ENCODE data around the gene SEMA4B. TPM values are rescaled to one million over a fixed set of nuclear protein-coding genes. Genes with fewer than 3 reads are reported as not detected.

Gene SEMA4B
- total and polyA plus RNA-seq, 7 donors: 1.4 to 10.8 (median 4.4) TPM

DNA sequence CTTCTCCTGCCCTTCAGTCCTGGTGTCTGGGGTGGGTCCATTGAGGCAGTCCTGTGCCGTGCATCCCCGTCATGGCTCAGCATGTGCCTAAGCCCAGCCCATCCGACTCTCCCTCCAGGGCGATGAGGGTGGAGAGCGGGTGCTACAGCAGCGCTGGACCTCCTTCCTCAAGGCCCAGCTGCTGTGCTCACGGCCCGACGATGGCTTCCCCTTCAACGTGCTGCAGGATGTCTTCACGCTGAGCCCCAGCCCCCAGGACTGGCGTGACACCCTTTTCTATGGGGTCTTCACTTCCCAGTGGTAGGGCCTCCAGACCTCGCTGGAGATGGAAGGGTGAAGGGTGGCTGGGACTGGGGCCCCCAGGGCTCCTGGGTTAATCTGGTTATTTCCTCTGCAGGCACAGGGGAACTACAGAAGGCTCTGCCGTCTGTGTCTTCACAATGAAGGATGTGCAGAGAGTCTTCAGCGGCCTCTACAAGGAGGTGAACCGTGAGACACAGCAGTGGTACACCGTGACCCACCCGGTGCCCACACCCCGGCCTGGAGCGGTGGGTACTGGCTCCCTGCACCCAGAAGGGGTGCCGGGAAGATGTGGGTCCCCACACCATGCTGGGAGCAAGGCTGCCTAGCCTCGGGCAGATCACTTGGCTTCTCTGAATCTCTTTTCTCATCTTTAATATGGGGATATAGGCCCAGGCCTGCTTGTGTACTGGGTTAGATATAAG, 22.5 kb downstream of the SEMA4B start:
- intact Hi-C loops (cut with DNase I): loop anchor here (5.0 to 10.0 kb wide), 3 partner anchors 36 to 479 kb away; no protein-coding TSS in a partner anchor

DNA sequence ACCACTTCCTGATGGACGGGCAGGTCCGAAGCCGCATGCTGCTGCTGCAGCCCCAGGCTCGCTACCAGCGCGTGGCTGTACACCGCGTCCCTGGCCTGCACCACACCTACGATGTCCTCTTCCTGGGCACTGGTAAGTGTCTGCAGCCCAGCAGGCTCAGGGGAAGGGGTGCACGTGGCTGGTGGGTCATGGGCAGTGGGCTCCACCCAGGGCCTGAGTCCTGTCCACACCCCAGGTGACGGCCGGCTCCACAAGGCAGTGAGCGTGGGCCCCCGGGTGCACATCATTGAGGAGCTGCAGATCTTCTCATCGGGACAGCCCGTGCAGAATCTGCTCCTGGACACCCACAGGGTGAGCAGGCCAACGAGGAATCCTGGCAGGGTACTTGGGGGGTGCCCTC, 23.9 kb downstream of the SEMA4B start:
- Histone ChIP-seq H3K27me3 (ENCODE audit: insufficient read depth in 3 of 3, low read length in 2 of 3) (no peaks in the 10 kb centered on the region), H3K36me3 (ENCODE audit: insufficient read depth in 1 of 2, low read depth in 1 of 2) (peaks cover 0 to 68% of the 10 kb centered on the region in 2 donors), H3K4me3 (no peak overlapping the region), H3K4me1 (peaks cover 10% of the 10 kb centered on the region), H3K9me3 (no peaks in the 10 kb centered on the region), H3K27ac (no peak overlapping the region)
- no peak for DNase-seq
- TF ChIP-seq, protein P1, sequence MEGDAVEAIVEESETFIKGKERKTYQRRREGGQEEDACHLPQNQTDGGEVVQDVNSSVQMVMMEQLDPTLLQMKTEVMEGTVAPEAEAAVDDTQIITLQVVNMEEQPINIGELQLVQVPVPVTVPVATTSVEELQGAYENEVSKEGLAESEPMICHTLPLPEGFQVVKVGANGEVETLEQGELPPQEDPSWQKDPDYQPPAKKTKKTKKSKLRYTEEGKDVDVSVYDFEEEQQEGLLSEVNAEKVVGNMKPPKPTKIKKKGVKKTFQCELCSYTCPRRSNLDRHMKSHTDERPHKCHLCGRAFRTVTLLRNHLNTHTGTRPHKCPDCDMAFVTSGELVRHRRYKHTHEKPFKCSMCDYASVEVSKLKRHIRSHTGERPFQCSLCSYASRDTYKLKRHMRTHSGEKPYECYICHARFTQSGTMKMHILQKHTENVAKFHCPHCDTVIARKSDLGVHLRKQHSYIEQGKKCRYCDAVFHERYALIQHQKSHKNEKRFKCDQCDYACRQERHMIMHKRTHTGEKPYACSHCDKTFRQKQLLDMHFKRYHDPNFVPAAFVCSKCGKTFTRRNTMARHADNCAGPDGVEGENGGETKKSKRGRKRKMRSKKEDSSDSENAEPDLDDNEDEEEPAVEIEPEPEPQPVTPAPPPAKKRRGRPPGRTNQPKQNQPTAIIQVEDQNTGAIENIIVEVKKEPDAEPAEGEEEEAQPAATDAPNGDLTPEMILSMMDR (IDR thresholded peaks at IDR 0.05): no peak
- WGBS, 3 donors: 92 to 95% (median 94%) methylated on average over 17 of the region's 17 CpGs
- ATAC-seq: no peak
- intact Hi-C loops (cut with DNase I): loop anchor here (5.0 to 10.0 kb wide), 3 partner anchors 320 to 480 kb away; no protein-coding TSS in a partner anchor

More for the DNA sequence above, 22.5 kb downstream of the SEMA4B start:
- H3K36me3 ChIP-seq (ENCODE audit: insufficient read depth in 1 of 2, low read depth in 1 of 2): peaks cover 0 to 53% of the 10 kb centered on the region in 2 donors
- peaks cover 7% of the 10 kb centered on the region for H3K4me1 ChIP-seq
- H3K27me3 ChIP-seq (ENCODE audit: insufficient read depth in 3 of 3, low read length in 2 of 3): no peaks in the 10 kb centered on the region
- no peak for DNase-seq
- H3K27ac ChIP-seq: no peak overlapping the region
- no peaks in the 10 kb centered on the region for H3K9me3 ChIP-seq
- no peak overlapping the region for H3K4me3 ChIP-seq
- WGBS, 3 donors: 92 to 96% (median 93%) methylated on average over 22 of the region's 22 CpGs
- TF ChIP-seq, protein P1 (IDR thresholded peaks at IDR 0.05): no peak
- no peak for ATAC-seq

DNA sequence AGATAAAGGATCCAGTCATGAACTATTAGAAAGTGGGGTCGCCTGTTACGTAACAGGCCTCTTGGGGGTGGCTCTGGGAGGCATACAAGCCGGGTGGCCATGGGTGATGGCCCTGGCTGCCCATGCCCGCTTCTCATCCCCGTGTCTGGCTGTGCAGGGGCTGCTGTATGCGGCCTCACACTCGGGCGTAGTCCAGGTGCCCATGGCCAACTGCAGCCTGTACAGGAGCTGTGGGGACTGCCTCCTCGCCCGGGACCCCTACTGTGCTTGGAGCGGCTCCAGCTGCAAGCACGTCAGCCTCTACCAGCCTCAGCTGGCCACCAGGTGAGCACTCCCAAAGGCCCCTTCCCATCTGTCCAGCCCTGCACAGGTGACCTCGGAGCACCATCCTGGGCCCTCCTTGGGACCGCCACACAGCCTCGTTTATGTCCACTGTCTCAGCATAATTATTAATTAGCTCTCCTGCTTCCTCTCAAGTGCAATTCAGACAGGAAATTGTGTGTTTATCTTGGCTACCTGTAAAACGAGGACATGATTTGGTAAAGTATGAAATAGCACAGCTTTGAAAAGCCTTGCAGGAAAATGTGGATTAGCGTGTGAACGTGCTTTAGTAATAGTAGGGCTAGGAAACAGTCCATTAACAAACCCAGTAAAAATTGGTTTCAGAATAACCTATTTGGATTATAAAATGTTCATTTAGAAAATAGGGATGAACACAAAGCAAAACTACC, 24.5 kb downstream of the SEMA4B start:
- peaks cover 16% of the 10 kb centered on the region for H3K4me1 ChIP-seq
- TF ChIP-seq, protein P1 (IDR thresholded peaks at IDR 0.05): no peak

DNA sequence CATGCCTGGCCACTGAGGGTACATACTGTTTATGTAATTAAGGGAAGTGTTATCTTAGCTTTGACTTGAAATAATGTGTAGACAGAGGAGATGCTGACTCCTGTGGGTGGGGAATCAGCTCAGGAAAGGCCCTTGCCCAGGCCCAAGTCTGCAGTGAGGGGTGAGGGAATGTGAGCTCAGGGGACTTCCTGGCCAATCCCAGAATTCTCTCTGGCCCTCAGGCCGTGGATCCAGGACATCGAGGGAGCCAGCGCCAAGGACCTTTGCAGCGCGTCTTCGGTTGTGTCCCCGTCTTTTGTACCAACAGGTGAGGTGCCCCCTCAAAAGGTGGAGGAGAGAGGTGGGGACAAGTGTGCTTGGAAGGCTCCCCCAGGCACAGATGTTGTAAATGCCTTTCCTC, 26.2 kb downstream of the SEMA4B start:
- Histone ChIP-seq H3K4me3 (no peak overlapping the region), H3K4me1 (peaks cover 23% of the 10 kb centered on the region), H3K27ac (no peak overlapping the region), H3K36me3 (ENCODE audit: insufficient read depth in 1 of 2, low read depth in 1 of 2) (peaks cover 4 to 77% of the 10 kb centered on the region in 2 donors), H3K9me3 (no peaks in the 10 kb centered on the region), H3K27me3 (ENCODE audit: insufficient read depth in 3 of 3, low read length in 2 of 3) (no peaks in the 10 kb centered on the region)
- ATAC-seq (no peak), DNase-seq (no peak)
- TF ChIP-seq, protein P1 (IDR thresholded peaks at IDR 0.05): no peak
- intact Hi-C loops (cut with DNase I): loop anchor here (5.0 to 10.0 kb wide), 3 partner anchors 323 to 483 kb away; no protein-coding TSS in a partner anchor
- 84 to 90% (median 88%) methylated on average over 7 of the region's 7 CpGs for WGBS, 3 donors

More for the DNA sequence above, 24.5 kb downstream of the SEMA4B start:
- Histone ChIP-seq H3K27me3 (ENCODE audit: insufficient read depth in 3 of 3, low read length in 2 of 3) (no peaks in the 10 kb centered on the region), H3K36me3 (ENCODE audit: insufficient read depth in 1 of 2, low read depth in 1 of 2) (peaks cover 3 to 74% of the 10 kb centered on the region in 2 donors), H3K4me3 (no peak overlapping the region), H3K27ac (no peak overlapping the region), H3K9me3 (no peaks in the 10 kb centered on the region)
- DNase-seq (no peak), ATAC-seq (no peak)
- WGBS, 3 donors: 74 to 85% (median 84%) methylated on average over 17 to 18 of the region's 18 CpGs
- intact Hi-C loops (cut with DNase I): loop anchor here (5.0 to 10.0 kb wide), 3 partner anchors 321 to 481 kb away; no protein-coding TSS in a partner anchor
